ENCODE measurements around the gene RGS6.

The RGS6 gene

DNA sequence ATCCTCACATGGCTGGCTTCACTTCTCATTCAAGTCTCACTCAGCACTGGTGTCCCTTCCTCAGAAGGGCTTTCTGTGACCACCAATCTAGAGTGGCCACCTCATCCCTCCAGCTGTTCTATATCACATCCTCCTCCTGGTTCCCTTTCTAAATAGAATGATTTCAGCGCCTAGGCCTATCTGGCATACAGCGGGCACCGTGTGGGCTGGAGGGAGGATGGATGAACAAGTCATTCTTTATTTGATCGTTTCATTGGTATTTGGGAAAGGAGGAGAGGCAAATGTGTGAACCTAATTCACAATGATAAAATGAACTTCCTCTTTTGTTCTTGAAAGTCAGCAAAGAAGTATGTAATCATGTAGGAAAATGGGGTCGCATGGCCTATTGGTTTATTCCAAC, 567.5 kb downstream of the RGS6 start:
- DNase-seq (ENCODE audit: low read depth in 2 of 2), result no peak

DNA sequence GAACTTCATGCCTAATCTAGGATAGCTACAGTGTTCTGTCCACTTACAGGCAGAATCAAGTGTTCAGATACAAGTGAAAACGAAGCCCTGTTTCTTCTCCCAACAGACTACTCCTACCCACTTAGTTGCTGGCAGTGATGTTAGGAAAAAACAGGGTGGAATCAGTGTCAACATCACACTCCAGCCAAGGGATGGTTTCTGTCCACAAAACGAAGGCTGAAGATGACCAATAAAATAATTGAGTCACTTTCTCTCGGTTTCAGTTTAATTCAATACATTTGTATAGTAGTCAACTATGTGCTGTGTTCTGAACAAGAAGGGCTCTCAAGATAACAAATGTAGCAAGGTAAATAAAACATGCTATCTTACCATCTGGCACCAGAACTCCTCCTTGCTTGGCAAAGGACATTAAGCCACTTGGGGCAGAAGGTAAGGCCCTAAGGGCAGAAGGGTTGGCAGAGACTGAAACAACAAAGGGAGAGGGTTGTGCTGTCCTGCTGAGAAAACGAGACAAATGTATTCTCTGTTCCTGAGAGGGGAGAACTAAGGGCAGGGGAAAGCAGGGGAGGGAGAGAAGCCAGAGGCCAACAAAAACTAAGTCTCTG, 568.1 kb downstream of the RGS6 start:
- DNase-seq (ENCODE audit: low read depth in 2 of 2), result no peak

DNA sequence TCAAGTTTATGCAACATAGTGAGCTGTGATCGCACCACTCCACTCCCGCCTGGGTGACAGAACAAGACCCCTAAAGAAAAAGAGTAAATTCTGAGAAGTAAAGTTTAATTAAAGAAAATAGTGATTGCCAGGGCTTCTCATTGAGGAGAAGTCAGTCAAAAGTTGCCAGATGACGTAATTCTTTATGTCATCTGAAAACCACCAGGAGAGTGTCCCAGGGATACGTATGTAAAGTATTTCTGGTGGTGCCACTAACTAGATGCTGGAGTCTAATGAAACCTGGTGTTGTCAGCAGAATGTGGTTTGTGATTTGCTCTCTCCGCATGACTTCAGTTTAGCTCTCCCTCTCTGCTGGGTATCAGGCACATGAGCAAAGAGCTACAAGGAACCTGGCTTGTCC, 569.2 kb downstream of the RGS6 start:
- DNase-seq (ENCODE audit: low read depth in 2 of 2), result no peak

DNA sequence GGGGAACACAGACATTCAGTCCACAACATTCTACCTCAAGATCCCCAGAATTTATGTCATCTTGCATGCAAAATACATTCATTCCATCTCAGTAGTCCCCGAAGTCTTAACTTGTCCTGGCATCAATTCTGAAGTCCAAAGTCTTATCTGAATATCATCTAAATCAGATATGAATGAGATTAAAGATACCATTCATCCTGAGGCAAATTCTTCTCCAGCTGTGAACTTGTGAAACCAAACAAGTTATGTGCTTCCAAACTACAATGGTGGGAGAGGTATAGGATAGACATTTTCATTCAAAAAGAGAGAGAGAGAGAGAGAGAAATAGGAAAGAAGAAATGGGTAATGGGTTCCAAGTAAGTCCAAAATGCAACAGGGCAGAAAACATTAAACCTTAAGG, 571.0 kb downstream of the RGS6 start:
- no peak for DNase-seq (ENCODE audit: low read depth in 2 of 2)

DNA sequence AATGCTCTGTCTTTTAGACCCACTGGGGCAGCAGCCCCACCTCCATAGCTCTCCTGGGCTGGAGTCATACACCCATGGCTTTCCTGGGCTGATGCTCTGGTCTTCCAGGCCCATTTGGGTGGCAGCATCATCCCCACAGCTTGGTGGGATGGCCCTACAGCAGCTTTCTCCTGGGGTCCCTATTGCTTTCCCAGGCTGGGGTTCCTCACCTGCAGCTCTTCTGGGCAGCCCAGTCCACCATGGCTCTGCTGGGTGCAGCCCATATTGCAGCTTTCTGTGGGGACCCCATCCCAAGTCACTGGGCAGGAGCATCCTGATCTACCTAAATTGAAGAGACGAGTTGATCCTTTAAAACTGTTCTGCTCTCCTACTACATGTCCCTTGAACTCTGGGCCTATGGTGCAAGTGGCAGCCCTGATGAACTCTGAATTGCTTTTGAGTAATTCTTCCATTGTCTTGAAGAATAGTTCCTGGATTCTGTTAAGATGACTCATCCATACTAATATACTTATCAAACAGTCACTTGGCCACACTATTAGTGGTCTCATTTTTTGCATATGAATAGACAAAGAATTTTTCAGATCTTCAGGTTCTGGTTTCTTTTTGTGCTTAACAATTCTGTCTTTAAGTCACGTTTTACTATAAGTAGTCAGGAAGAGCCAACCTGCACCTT, 571.6 kb downstream of the RGS6 start:
- no peak for DNase-seq (ENCODE audit: low read depth in 2 of 2)

DNA sequence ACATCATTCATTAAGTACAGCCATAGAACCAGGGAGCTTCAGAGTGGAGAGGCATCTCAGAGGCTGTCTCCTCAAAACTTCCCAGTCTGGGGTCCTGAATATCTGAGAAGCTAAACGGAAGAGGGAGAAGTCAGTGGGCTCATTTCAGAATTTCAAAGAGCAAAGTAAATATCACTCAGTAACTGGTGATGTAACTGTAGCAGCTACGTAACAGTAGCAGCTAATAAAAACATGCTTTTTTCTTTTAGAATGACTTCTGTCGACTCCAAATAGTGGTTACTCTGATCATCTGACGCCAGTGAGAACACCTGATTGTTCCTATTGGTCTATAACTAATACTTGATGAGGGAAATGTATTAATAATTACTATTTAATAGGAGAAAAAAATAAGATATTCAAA, 578.3 kb downstream of the RGS6 start:
- DNase-seq (ENCODE audit: low read depth in 2 of 2), result no peak

DNA sequence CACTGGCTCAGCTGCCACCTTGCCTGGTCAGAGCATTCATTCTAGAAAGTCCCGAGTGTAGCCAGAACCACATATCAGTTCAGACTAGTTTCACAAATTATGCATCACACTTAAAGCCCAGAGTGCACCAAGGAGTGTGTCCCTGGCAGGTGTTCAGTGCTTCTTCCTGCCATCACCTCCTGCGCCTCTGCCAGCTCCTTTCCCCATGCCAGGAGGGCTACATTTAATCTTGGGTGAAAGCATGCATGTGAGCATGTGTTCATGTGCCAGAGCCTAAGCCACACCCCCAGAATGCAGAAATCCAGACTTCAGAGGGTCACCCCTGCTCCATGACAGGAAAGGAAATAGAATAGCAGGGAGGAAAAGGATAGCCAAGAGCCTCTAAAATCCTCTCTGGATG, 580.1 kb downstream of the RGS6 start:
- DNase-seq (ENCODE audit: low read depth in 2 of 2), result no peak

DNA sequence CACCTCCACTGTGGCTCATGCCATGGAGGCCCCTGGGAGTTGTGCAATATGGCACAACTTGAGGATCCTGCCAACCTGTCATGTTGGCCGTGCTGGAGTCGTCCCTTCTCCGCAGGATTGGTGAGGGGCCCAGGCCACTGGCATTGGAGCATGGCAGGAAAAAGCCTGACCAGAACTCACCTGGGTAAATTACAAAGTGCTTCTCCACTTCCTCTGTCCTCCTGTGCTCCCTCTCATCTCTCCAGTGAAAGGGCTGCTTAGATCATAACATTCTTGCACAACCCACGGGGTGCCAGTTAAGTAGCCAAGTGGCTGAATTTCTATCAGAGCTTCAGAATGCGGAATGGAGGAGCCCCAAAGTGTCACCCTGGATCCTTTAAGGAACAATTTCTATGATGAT, 580.7 kb downstream of the RGS6 start:
- no peak for DNase-seq (ENCODE audit: low read depth in 2 of 2)

DNA sequence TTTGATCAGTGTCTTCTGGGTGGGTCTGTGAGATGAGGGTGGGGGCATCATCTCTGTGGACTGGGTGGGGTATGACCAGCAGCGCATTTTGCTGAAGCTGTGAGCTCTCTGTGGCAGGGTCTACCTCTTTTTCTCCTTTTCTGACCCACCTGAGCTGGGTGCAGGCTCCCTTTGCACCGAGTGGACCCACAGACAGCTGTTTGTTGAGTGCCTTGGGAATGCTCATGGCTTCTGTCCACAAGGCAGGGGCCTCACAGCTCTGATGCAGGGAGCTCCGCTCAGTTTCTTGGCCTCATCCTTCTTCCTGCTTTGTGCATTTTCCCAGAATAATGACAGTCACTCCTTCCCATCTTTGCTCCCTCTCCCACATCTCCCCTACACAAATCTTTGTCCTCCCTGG, 581.1 kb downstream of the RGS6 start:
- no peak for DNase-seq (ENCODE audit: low read depth in 2 of 2)

DNA sequence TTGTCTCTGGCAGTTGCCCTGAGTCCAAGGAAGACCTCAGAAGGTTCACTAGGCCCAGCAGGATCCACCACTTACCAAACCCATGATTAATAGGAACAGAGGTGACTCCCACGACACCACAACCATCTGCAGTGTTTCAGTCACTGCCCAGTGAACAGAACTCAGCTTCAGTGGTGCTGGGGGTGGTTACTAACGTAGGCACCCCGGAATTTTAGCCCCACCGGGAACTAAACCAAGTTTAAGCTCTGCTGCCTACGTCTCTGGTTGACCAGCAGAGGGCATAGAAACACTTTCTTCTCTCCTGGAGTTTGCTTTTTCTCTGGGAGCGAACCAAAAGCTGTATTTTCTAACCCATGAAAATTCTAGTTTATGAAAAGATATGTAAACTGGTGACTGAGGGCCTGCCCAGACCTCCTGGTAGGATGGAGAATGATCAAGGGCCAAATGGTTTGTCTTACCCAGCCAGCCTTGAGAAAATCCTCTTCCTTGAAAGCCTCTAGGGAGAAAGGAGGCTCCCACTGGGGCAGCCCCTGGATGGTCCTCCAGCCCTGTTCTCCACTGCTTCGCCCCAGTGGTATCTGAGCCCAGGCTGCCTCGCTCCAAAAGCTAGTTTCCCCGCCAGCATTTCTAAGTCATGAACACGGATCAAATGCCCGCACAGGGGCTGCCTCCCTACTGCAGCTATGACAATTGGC, 581.9 kb downstream of the RGS6 start:
- DNase-seq (ENCODE audit: low read depth in 2 of 2), result no peak

DNA sequence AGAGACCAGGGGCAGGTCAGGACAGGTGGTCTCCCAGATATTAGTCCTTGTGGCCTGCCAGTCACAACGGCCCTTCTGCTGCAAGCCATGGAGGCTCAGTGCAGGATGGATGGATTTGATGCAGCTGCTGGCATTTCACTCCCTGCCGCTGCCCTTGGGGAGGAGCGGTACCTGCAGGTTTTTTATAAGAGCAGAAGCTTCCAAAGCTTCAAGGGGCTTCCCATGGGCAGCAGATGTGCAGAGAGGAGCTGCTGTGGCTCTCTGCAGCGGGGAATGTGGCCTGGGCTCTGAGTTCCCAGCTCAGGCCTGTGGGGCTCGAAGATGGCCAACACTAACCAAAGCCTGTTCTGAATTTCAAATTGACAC, 582.4 kb downstream of the RGS6 start:
- no peak for DNase-seq (ENCODE audit: low read depth in 2 of 2)

DNA sequence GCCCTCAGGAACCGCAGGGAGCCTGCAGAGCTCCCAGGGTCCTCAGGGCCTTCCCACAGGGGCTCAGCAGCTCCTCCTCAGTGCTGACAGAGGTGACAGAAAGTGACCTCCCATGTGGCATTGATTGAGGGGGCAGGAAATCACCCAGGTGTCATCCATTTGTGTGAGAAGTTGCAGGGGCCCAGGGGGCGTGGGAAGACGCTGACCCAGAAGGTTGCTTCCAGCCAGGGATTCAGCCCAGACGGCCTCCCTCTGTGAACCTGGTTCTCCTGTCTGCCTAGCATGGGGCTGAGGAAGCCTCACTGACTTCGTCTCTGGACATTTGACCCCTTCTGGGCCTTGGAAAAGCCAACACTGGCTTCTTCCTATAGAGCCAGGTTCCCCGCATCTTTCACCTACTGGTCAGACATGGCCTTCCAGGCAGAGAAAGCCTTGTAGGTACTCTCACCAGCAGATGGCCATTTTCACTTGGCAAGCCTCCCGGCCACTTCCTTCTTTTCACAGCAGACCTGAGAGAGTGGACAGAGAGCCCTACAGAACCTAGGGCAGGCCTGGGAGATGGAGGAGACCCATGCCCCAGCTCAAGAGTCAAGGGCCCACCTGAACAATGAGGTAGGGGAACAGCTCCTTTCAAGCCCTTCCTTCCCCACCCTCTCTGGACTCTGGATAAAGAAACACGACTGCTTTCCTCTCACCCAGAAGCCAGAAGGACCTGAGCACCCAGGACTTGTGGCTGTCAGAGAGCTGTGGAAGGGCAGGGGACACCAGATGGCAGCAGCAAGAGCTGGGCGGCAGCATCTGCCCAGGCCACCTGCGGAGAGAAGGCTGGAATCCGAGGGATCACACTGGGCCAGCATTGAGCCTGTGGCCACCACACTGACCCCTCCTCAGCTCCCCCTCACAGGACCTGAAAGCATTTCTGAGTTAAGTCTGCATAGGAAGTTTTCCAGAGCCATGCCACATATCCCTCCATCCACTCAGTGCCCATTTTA, 583.8 kb downstream of the RGS6 start:
- DNase-seq (ENCODE audit: low read depth in 2 of 2), result no peak

DNA sequence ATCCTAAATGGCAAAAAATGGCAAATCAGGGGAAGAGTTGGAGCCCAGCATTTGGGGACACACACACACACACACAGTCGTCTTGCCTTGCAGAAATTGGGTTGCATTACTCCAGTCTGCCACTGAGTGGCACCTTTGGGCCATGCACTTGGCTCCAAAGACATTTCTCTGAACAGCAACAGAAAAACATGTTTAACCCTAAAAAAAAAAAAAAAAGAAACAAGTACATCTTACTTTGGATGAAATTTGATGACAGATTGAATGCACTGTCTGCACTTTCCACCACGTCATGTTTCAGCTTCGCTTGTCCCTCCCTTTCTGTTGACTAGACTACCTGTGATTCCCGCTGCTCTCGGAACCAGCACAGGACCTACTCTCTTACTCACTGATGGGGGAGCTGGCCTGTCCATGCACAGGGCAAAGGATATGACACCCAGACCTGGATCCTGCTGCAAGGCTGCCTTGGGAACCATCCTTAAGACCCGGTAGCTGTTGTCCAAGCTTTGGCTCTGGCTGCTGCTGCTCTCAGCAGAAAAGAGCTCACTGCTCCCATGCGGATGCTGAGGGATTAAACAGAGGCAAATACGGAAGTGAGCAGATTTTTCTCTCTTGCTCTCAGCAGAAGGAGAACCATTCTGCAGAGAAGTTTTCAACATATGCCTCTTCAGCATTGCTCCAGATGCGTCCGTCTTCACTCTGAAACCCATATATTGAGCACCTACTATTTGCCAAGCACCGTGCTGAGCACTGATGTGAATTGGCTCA, 584.9 kb downstream of the RGS6 start:
- DNase-seq (ENCODE audit: low read depth in 2 of 2), result peak; percentile 73 to 76

DNA sequence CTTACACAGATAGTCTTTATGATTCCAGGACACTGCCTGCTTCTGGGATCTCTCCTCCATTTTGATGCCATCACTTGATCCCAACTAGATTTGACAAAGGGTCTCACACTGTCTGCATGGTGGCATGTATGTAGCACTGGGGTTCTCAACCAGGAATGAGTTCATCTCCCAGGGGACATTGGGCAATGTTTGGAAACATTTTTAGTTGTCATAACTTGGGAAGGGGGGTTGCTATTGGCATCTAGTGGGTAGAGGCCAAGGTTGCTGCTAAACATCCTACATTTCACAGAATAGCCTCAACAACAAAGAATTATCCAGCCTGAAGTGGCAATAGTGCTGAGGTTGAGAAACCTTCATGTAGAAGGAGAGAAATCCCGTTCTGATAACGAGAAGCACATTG, 585.5 kb downstream of the RGS6 start:
- no peak for DNase-seq (ENCODE audit: low read depth in 2 of 2)

DNA sequence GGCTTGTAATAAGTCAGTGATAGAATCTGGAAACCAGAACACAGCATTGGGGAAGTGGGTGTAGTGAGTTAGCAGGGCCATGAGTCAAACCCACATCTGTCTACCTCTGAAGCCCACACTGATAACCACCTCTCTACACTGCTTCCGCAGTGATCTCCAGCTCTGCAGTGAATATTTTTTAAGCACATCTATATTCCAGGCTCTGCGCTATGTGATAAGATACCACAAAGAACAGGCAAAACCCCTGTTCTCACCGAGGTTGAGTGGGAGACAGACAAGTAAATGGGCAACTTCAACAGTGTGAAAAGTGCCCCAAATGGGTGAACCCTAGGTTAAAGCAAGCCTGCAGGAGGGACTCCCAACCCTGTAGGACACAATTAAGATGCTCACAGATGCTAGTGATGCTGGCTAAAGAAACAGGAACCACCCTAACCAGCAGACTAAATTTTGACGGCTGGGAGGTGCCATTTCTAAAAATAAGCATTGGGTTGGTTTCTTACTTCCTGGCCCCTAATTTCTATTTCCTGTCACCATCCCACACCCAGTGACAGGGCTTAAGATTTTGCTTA, 586.7 kb downstream of the RGS6 start:
- DNase-seq (ENCODE audit: low read depth in 2 of 2), result no peak

DNA sequence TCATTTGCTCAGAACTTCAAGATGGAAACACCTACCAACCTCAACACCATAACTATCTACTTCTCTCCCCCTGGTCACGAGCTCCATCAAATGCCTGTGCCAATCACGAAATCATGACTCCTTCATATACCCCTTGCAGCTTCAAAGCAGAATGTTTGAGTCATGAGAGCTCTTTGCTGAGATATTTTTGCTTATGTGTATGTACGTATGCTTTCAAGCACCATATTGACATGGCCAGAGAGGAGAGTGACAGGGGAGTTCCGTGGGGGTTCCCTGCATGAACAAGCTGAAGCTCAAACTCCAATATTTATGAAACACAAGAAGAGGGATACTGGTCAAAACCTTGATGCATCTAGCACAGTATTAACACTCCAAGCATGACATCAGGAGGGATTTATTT, 587.3 kb downstream of the RGS6 start:
- no peak for DNase-seq (ENCODE audit: low read depth in 2 of 2)

DNA sequence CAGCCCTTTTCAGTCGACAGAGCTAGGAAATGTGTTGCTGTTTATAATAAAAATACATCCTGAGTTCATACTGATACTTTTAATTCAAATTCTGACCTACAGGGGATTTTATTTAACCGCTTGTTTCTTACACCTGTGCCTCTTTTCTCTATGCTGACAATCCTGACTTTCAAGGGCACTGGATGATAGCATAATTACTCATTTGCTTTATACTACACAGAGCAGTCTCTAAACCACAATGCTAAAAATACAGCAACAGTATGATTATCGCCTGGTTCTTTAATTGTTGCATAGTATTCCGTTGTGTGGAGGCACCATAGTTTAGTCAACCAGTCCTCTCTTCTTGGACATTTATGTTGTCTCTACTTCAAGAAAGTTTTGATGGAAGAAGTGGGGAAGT, 588.8 kb downstream of the RGS6 start:
- no peak for DNase-seq (ENCODE audit: low read depth in 2 of 2)

DNA sequence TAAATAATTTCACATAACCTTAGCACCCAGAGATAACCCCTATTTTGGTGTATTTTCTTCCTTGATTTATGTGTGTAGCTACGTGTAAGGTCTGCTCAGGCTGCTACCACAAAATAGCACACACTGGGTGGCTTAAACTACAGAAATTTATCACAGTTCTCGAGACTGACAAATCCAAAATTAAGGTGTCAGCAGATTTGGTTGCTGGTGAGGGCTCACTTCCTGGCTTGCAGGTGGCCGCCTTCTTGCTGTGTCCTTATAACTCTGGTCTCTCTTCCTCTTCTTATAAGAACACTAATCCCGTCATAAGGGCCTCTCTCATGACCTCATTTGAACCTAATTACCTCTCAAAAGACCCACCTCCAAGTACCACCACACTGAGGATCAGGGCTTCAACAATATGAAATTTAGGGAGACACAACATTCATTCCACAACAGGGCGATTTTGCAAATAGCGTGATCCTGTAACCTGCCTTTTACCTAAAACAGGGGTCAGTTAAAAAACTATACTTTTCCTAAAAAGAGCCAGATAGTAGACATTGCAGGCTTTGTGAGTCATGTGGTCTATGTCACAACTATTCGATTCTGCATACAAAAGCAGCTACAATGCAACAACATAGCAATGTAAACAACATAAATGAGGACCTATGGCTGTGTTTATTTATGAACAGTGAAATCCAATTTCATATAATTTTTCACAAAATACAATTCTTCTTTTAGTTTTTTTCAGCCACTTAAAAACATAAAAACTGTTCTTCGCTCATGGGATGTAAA, 589.9 kb downstream of the RGS6 start:
- DNase-seq (ENCODE audit: low read depth in 2 of 2), result no peak

DNA sequence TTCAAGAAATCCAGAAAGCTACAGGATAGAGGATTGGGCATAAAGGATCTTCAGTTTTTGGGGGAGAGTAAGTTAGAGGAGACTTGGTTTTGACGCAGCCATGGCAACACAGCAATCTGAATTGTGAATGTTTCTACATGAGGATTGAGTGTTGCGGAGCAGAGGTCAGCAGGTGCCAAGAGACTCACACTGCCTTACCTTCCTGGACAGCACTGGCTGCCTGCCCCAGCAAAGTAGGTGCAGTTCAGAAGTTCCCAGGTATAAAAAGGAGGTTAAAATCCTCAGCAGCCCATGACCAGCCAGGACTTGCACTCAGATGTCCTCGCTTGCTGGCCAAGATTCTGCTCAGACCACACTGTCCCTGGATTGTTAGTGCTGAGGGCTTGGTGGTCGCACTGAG, 590.6 kb downstream of the RGS6 start:
- no peak for DNase-seq (ENCODE audit: low read depth in 2 of 2)
